ENCODE results near the gene TIPARP.
"Not testable (repeated sequence)": the region's sequence is repeated elsewhere in the genome, so short reads cannot be mapped to it uniquely, and the experiment has no call there.

Gene TIPARP

DNA sequence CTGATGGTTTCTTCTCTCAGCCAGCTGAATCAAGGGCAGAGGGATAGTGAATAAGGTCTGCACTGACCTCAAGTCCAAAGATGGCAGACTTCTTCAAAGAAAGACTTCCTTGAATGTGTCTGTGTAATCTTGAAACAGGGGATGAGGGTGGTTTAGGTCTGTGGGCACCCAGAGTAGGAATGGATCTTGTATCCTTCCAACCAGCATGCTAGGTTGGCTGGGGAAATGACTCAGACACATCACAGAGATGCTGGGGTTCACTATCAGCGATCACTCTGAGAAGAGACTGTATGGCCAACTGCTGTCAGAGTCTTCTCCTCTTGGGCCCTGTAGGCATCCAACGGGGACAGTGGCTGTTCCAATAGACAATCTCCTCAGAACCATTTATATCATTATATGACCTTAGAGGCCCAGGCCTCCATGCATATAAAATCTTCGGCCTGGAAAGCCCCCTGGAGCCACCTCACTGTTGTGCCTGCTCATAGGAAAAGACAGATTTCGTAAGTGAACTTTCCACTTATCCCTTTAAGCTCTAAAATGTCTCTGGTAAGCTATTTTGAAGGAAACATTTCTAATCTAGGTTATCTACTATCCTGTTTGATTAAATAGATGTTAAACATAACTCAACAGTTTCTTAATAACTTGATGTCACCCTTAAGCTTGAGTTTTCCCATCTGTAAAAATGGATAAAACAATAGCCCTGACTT, 58.5 kb downstream of the TIPARP start:
- Histone ChIP-seq H3K27ac (no peak overlapping the region), H3K27me3 (ENCODE audit: control insufficient read depth, insufficient read depth, low read length) (no peaks in the 10 kb centered on the region)
- TF ChIP-seq, protein P1, sequence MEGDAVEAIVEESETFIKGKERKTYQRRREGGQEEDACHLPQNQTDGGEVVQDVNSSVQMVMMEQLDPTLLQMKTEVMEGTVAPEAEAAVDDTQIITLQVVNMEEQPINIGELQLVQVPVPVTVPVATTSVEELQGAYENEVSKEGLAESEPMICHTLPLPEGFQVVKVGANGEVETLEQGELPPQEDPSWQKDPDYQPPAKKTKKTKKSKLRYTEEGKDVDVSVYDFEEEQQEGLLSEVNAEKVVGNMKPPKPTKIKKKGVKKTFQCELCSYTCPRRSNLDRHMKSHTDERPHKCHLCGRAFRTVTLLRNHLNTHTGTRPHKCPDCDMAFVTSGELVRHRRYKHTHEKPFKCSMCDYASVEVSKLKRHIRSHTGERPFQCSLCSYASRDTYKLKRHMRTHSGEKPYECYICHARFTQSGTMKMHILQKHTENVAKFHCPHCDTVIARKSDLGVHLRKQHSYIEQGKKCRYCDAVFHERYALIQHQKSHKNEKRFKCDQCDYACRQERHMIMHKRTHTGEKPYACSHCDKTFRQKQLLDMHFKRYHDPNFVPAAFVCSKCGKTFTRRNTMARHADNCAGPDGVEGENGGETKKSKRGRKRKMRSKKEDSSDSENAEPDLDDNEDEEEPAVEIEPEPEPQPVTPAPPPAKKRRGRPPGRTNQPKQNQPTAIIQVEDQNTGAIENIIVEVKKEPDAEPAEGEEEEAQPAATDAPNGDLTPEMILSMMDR (IDR thresholded peaks at IDR 0.05) = no peak

DNA sequence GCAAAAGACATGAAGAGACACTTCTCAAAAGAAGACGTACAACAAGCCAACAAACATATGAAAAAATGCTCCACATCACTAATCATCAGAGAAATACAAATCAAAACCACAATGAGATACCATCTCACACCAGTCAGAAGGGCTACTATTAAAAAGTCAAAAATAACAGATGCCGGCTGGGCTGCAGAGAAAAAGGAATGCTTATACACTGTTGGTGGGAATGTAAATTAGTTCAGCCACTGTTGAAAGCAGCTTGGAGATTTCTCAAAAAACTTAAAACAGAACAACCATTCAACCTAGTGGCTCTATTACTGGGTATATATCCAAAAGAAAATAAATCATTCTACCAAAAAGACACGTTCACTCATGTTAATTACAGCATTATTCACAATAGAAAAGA, 60.3 kb downstream of the TIPARP start:
- peaks cover 19% of the 10 kb centered on the region for H3K4me1 ChIP-seq
- H3K9me3 ChIP-seq (ENCODE audit: control insufficient read depth, low read length) = not testable (repeated sequence)

More for the DNA sequence above, 58.5 kb downstream of the TIPARP start:
- Histone ChIP-seq H3K4me2 (ENCODE audit: low read length) (no peak overlapping the region), H3K4me1 (peaks cover 37% of the 10 kb centered on the region), H3K4me3 (ENCODE audit: low read depth, low read length) (no peak overlapping the region), H2AFZ (no peak overlapping the region), H3K36me3 (ENCODE audit: control insufficient read depth, insufficient read depth, low read length) (no peaks in the 10 kb centered on the region), H3K79me2 (peaks cover 7% of the 10 kb centered on the region), H3K9me3 (ENCODE audit: control insufficient read depth, low read length) (no peaks in the 10 kb centered on the region), H3K9ac (no peak overlapping the region)

DNA sequence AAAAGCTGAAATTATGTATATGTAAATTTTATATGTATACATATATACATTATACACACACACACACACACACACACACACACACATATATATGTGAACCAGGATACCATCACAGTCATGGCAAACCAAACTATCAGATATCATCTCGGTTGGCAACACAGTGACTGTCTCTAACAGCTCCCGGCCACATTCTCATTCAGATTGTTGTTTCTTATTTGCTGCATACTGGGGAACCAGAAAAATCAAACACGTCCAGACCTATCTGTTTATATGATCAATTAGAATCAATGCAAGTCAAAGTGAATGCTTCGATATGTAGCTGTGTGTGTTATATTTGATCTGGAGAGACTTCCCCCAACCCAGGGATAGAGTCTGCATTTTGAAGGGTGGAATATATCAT, 61.1 kb downstream of the TIPARP start:
- peaks cover 15% of the 10 kb centered on the region for H3K4me1 ChIP-seq
- no peak overlapping the region for H3K4me2 ChIP-seq (ENCODE audit: low read length)
- H3K36me3 ChIP-seq (ENCODE audit: control insufficient read depth, insufficient read depth, low read length) = no peaks in the 10 kb centered on the region
- no peak overlapping the region for H3K4me3 ChIP-seq (ENCODE audit: low read depth, low read length)
- TF ChIP-seq, protein P1 (IDR thresholded peaks at IDR 0.05) = no peak
- no peak overlapping the region for H2AFZ ChIP-seq
- no peaks in the 10 kb centered on the region for H3K9me3 ChIP-seq (ENCODE audit: control insufficient read depth, low read length)
- H3K9ac ChIP-seq = no peak overlapping the region
- no peaks in the 10 kb centered on the region for H3K27me3 ChIP-seq (ENCODE audit: control insufficient read depth, insufficient read depth, low read length)
- H3K79me2 ChIP-seq = peaks cover 7% of the 10 kb centered on the region
- no peak overlapping the region for H3K27ac ChIP-seq

More for the DNA sequence above, 60.3 kb downstream of the TIPARP start:
- not testable (repeated sequence) for H3K4me2 ChIP-seq (ENCODE audit: low read length); H2AFZ ChIP-seq; H3K27me3 ChIP-seq (ENCODE audit: control insufficient read depth, insufficient read depth, low read length); H3K9ac ChIP-seq; H3K27ac ChIP-seq; H3K79me2 ChIP-seq; H3K36me3 ChIP-seq (ENCODE audit: control insufficient read depth, insufficient read depth, low read length); H3K4me3 ChIP-seq (ENCODE audit: low read depth, low read length)

DNA sequence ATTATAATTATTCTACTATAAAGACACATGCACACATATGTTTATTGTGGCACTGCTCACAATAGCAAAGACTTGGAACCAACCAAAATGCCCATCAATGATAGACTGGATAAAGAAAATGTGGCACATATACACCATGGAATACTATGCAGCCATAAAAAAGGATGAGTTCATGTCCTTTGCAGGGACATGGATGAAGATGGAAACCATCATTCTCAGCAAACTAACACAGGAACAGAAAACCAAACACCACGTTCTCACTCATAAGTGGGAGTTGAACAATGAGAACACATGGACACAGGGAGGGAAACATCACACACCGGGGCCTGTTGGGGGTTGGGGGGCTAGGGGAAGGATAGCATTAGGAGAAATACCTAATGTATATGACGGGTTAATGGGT, 62.7 kb downstream of the TIPARP start:
- not testable (repeated sequence) for H3K9me3 ChIP-seq (ENCODE audit: control insufficient read depth, low read length); H3K9ac ChIP-seq; H3K27me3 ChIP-seq (ENCODE audit: control insufficient read depth, insufficient read depth, low read length); H3K4me3 ChIP-seq (ENCODE audit: low read depth, low read length); H3K4me2 ChIP-seq (ENCODE audit: low read length); H3K36me3 ChIP-seq (ENCODE audit: control insufficient read depth, insufficient read depth, low read length); H3K27ac ChIP-seq; H2AFZ ChIP-seq
- Histone ChIP-seq H3K79me2 (peaks cover 16% of the 10 kb centered on the region), H3K4me1 (peaks cover 15% of the 10 kb centered on the region)

DNA sequence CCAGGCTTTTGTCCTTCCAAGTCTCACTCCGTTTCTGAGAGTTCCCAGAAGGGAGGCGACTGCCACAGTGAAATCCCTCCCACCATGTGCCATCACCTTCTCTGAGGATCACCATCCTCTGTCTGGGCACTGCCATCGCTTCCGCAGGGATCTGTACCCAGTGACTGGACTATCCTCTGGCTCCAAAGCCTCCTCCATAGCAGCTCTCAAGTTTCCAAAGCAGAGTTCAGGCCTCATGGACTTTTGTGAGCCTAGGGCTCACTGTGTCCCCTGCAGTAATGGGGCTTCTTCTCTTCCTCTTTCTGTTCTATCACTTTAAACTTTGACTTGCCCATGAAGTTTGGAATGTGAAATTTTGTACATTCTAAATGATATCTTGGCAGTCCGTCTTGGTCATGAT, 63.9 kb downstream of the TIPARP start:
- Histone ChIP-seq H3K9ac (no peak overlapping the region), H3K27ac (no peak overlapping the region), H3K4me2 (ENCODE audit: low read length) (no peak overlapping the region), H3K9me3 (ENCODE audit: control insufficient read depth, low read length) (no peaks in the 10 kb centered on the region), H3K27me3 (ENCODE audit: control insufficient read depth, insufficient read depth, low read length) (no peaks in the 10 kb centered on the region), H3K79me2 (peaks cover 16% of the 10 kb centered on the region), H3K36me3 (ENCODE audit: control insufficient read depth, insufficient read depth, low read length) (no peaks in the 10 kb centered on the region), H2AFZ (no peak overlapping the region), H3K4me3 (ENCODE audit: low read depth, low read length) (no peak overlapping the region), H3K4me1 (peaks cover 15% of the 10 kb centered on the region)
- TF ChIP-seq, protein P1 (IDR thresholded peaks at IDR 0.05) = no peak

DNA sequence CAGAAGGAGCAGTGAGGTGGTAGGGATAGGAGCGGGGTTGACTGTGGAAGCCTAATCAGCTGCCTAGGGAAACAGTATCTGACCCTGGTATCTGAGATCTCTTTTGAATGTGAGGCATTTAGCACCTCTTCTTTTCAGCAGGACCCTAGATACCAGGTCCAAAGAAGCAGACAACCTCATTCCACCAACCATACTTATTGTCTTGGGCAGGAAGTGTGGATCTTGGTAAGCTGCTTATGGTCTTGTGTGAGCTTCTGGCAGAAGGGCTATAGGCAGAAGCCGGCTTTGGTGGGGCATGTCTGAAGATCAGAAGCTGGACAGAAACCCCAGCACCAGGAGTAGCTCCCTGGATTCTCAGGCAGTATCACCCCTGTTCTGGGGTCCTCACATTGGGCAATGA, 65.6 kb downstream of the TIPARP start:
- TF ChIP-seq, protein P1 (IDR thresholded peaks at IDR 0.05) = no peak
- H3K36me3 ChIP-seq (ENCODE audit: control insufficient read depth, insufficient read depth, low read length) = no peaks in the 10 kb centered on the region
- peaks cover 17% of the 10 kb centered on the region for H3K4me1 ChIP-seq
- no peak overlapping the region for H2AFZ ChIP-seq
- no peaks in the 10 kb centered on the region for H3K27me3 ChIP-seq (ENCODE audit: control insufficient read depth, insufficient read depth, low read length)
- no peaks in the 10 kb centered on the region for H3K9me3 ChIP-seq (ENCODE audit: control insufficient read depth, low read length)
- peaks cover 16% of the 10 kb centered on the region for H3K79me2 ChIP-seq
- H3K27ac ChIP-seq = no peak overlapping the region
- no peak overlapping the region for H3K4me2 ChIP-seq (ENCODE audit: low read length)
- no peak overlapping the region for H3K9ac ChIP-seq
- no peak overlapping the region for H3K4me3 ChIP-seq (ENCODE audit: low read depth, low read length)

DNA sequence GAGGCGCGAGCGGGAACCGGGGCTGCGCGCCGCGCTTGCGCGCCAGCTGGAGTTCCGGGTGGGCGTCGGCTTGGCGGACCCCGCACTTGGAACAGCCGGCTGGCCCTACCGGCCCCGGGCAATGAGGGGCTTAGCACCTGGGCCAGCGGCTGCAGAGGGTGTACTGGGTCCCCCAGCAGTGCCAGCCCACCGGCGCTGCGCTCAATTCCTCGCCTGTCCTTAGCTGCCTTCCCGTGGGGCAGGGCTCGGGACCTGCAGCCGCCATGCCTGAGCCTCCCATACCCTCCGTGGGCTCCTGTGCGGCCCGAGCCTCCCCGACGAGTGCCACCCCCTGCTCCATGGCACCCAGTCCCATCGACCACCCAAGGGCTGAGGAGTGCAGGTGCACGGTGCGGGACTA, 66.2 kb downstream of the TIPARP start:
- not testable (repeated sequence) for H3K27ac ChIP-seq; H3K9me3 ChIP-seq (ENCODE audit: control insufficient read depth, low read length); H3K36me3 ChIP-seq (ENCODE audit: control insufficient read depth, insufficient read depth, low read length); H3K9ac ChIP-seq; H3K4me3 ChIP-seq (ENCODE audit: low read depth, low read length); H2AFZ ChIP-seq; H3K4me2 ChIP-seq (ENCODE audit: low read length); H3K27me3 ChIP-seq (ENCODE audit: control insufficient read depth, insufficient read depth, low read length)
- Histone ChIP-seq H3K79me2 (peaks cover 16% of the 10 kb centered on the region), H3K4me1 (peaks cover 19% of the 10 kb centered on the region)
